Prostate gland (tissue), 2 donors: ENCODE measurements around the gene FCMR. TPM values are rescaled to one million over a fixed set of nuclear protein-coding genes. Genes with fewer than 3 reads are reported as not detected.

Source experiments
- DNase-seq: peaks from one replicate; pipeline ENCODE4 v3.0.0-alpha.2; 2019; ENCODE audit warnings: low spot score
- H3K27ac ChIP-seq, 2 donors: fragments of 200-600 bp; sonication (generic); 2 replicates each; pipeline ENCODE4 v1.5.1; 2017 to 2019
- H3K27me3 ChIP-seq: fragments of 200-600 bp; sonication (generic); replicated peaks from 2 replicates; pipeline ENCODE4 v1.5.1; 2019; ENCODE audit not compliant: insufficient read depth
- H3K36me3 ChIP-seq, 2 donors: fragments of 200-600 bp; sonication (generic); 1 replicate in 1 of 2; 2 replicates in 1 of 2; pipeline versions ENCODE4 v1.5.1 to v1.8.1; 2017 to 2019
- H3K4me1 ChIP-seq: fragments of 200-600 bp; sonication (generic); replicated peaks from 2 replicates; pipeline ENCODE4 v1.5.1; 2019
- H3K4me3 ChIP-seq, 2 donors: fragments of 200-600 bp; sonication (generic); 2 replicates each; pipeline ENCODE4 v1.5.1; 2017 to 2019
- H3K9me3 ChIP-seq: fragments of 200-600 bp; sonication (generic); 2 replicates; pipeline ENCODE4 v1.5.1; 2017
- CTCF ChIP-seq, 4 experiments: fragments of 200-600 bp in 2 of 4; fragments of 450-650 bp in 2 of 4; sonication (generic) in 2 of 4; IDR thresholded peaks; 1 replicate in 3 of 4; 2 replicates in 1 of 4; pipeline ENCODE4 v1.5.1; 2016 to 2019; ENCODE audit warnings: antibody characterized with exemption in 4 of 4, mild to moderate bottlenecking in 2 of 4, moderate library complexity in 2 of 4
- POLR2A ChIP-seq: fragments of 450-650 bp; IDR thresholded peaks from one replicate; pipeline ENCODE4 v1.6.1; 2016; ENCODE audit warnings: antibody characterized with exemption, mild to moderate bottlenecking
- POLR2AphosphoS5 ChIP-seq: sonication (generic); formaldehyde crosslinking; IDR thresholded peaks from one replicate; pipeline ENCODE4 v1.6.1; 2017; ENCODE audit warnings: antibody characterized with exemption
- WGBS: methylation state at CpG from one replicate; pipeline ENCODE4 v1.1.5; 2018; 5-methylcytosine and 5-hydroxymethylcytosine counted together
- intact Hi-C: fragments of 100-400 bp; cut with DNase I; formaldehyde crosslinking; loops from one replicate; pipeline ENCODE4 v1.14.2; 2022
- total RNA-seq, 2 donors: library from RNA; depleted of rRNA; stranded (reverse); fragments of >200 nt; gene quantifications; one replicate each; pipeline ENCODE4 v1.1.0, GENCODE V29; 2016

FCMR gene
- total RNA-seq, 2 donors from 2014 or later: 1.7 to 2.2 TPM

DNA sequence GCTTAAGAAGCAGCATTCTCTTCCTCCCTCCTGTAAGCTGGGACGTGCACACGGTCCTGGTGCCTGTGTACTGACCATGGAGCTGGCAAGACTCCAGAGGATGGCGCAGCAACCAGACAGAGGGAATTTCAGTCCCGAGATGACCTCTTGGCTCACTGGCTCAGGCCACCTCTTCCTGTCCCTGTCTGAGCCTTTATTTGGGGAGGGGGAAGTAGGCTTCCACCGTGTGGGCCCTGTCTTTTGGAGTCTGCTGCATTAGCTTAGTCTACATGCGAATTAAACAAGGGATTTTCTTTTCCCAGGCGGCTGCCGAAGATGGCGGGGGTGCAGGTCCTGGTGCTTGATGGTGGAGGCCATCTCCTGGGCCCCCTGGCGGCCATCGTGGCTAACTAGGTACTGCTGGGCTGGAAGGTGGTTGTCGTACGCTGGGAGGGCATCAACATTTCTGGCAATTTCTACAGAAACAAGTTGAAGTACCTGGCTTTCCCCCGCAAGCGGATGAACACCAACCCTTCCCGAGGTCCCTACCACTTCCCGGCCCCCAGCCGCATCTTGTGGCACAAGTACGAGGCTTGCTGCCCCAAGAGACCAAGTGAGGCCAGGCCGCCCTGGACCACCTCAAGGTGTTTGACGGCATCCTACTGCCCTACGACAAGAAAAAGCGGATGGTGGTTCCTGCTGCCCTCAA lies 14.3 kb downstream of the FCMR start:
- no peak for DNase-seq
- WGBS: 88% methylated on average over 23 of the region's 23 CpGs
- Histone ChIP-seq H3K4me3 (no peak overlapping the region), H3K36me3 (no peaks in the 10 kb centered on the region), H3K9me3 (no peaks in the 10 kb centered on the region), H3K4me1 (no peaks in the 10 kb centered on the region), H3K27ac (no peak overlapping the region), H3K27me3 (no peaks in the 10 kb centered on the region)
- TF ChIP-seq CTCF (IDR thresholded peaks at IDR 0.05): no peak
- TF ChIP-seq POLR2A: no peak
- intact Hi-C loops: no loop called here

DNA sequence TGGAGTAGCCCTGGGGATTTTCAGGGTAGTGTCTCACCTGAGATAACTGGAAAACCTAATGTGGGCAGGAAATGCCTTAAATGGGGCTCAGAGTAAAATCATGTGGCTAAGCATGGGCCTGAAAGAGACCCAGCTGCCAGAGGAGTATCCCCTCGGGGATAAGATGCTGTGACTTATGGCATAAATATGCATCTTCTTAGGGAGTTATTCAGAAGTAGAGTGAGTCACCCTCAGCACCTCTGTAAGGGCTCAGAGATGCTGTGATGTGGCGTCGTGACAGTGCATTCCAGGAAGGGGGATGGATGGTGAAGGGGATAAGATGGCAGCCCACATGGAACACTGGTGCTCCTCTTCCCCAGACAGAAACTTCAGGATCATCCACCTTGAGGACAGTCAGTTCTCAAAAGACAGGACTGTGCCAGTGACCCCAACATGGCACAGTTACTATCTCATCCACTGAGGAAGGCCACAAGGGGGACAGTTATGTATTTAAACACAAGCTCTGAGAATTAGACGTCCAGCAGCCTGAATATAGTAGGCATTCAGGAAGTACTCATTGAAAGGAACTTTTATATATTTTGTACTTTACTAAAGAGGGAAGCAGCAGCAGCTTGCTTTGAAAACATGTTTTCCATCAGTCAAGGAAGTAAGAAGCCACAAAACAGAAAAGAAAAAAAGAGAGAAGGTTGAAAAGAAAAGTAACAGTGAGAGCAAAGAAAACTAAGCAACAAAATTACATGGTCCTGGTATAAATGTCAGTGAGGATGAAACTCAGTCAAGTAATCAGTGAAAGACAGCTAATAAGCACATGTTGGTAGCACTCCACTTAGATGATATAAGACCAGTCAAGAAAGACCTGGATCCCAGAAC lies 16.2 kb downstream of the FCMR start:
- no peak overlapping the region for H3K4me3 ChIP-seq
- no peaks in the 10 kb centered on the region for H3K9me3 ChIP-seq
- no peaks in the 10 kb centered on the region for H3K27me3 ChIP-seq
- no peaks in the 10 kb centered on the region for H3K4me1 ChIP-seq
- TF ChIP-seq POLR2A (no peak), CTCF (IDR thresholded peaks at IDR 0.05) (no peak), POLR2AphosphoS5 (no peak)
- 81% methylated on average over 4 of the region's 4 CpGs for WGBS
- no peaks in the 10 kb centered on the region for H3K36me3 ChIP-seq
- no peak for DNase-seq
- intact Hi-C loops: no loop called here
- H3K27ac ChIP-seq: no peak overlapping the region

GRCh38 chr1:206904423-206905142 lies 17.2 kb downstream of the FCMR start:
- TF ChIP-seq POLR2A: no peak
- no peak for TF ChIP-seq POLR2AphosphoS5
- TF ChIP-seq CTCF (IDR thresholded peaks at IDR 0.05): no peak
- Histone ChIP-seq H3K36me3 (no peaks in the 10 kb centered on the region), H3K27me3 (no peaks in the 10 kb centered on the region), H3K27ac (no peak overlapping the region), H3K4me1 (no peaks in the 10 kb centered on the region), H3K9me3 (no peaks in the 10 kb centered on the region), H3K4me3 (no peak overlapping the region)
- intact Hi-C loops: no loop called here
- 88% methylated on average over 10 of the region's 10 CpGs for WGBS
- no peak for DNase-seq

DNA sequence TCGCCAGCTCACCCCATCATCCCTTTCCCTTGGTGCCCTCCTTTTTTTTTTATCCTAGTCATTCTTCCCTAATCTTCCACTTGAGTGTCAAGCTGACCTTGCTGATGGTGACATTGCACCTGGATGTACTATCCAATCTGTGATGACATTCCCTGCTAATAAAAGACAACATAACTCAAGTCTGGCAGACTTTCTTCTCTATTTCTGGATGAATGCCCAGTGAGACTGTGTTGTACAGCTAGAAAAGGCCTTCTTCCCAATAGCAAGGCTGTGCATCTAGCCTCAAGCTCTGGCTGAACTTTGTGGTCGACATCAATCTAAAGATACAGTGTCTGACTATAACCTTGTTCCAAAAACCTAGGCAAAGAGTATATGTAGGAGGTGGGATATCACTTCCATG lies 18.1 kb downstream of the FCMR start:
- intact Hi-C loops: no loop called here
- WGBS: 56% methylated on average over 2 of the region's 2 CpGs
- peak; percentile 42 for TF ChIP-seq POLR2AphosphoS5
- no peak for TF ChIP-seq POLR2A
- Histone ChIP-seq H3K4me1 (no peaks in the 10 kb centered on the region), H3K4me3 (no peak overlapping the region), H3K27ac (no peak overlapping the region), H3K36me3 (no peaks in the 10 kb centered on the region), H3K9me3 (no peaks in the 10 kb centered on the region), H3K27me3 (no peaks in the 10 kb centered on the region)
- DNase-seq: peak; percentile 27

GRCh38 chr1:206902702-206903101 lies 19.0 kb downstream of the FCMR start:
- H3K9me3 ChIP-seq: no peaks in the 10 kb centered on the region
- WGBS: 87% methylated on average over 1 of the region's 1 CpG
- H3K36me3 ChIP-seq: no peaks in the 10 kb centered on the region
- no peaks in the 10 kb centered on the region for H3K27me3 ChIP-seq
- H3K4me3 ChIP-seq: no peak overlapping the region
- intact Hi-C loops: no loop called here
- no peak for DNase-seq
- H3K27ac ChIP-seq: no peak overlapping the region
- no peaks in the 10 kb centered on the region for H3K4me1 ChIP-seq
- no peak for TF ChIP-seq CTCF (IDR thresholded peaks at IDR 0.05)
